T-helper 1 cell (primary cell): ENCODE measurements around the gene BCAS1.

Experiments
- DNase-seq, 5 donors: peaks; one replicate each; pipeline ENCODE4 v3.0.0-alpha.2; 2012 to 2020

Gene BCAS1

DNA sequence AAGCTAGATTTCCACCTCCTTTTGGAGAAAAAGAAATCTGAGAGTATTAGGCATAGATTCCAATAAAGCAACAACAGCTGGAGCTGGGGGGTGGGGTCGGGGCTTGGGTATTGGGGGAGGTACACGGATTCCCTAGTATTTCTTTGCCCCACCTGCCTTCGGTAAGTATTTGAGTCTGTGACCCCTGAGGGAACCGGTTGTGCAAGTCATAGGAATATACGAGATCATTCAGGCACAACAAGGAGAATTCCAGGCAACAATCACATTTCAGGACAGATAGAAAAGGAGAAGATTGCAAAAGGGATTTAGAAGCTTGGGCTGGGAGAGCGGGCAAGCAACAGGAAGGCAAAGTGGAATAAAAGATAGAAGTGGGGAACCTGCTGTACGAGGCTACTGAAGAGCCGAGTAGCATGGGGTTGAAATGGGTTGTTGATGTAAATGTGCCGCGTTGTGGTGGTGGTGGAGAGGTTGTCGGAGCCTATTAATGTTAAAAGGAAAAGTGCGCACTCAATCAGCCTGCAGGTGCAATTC is 148.9 kb downstream of the BCAS1 start:
- no peak for DNase-seq

DNA sequence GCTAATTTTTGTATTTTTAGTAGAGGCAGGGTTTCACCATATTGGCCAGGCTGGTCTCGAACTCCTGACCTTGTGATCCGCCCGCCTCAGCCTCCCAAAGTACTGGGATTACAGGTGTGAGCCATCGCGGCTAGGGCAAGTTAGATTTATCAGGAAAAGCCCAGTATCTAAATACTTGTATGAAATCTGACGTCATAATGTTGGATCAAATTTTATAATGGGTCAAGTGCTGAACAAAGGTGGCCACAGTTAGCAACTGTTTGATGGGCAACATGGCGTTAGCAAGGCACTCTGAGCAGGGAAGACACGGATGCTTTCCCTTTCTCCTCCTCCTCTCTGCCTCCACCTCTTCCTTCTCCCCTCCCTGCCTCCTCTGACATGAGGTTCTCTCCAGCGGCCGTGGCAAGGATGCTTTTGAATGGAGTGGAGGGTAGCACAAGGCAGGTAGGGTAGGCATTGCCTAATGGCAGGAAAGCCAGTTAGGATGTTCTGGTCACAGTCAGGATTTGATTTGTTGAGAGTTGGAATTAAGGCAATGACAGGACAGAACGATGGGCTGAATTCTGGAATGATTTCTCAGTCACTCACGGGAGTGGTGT is 149.6 kb downstream of the BCAS1 start:
- no peak for DNase-seq

- DNase-seq: no peak
Observed at GRCh38 chr20:53919886-53920285, 150.5 kb downstream of the BCAS1 start.

GRCh38 chr20:53918949-53919361 is 151.4 kb downstream of the BCAS1 start:
- DNase-seq: no peak

GRCh38 chr20:53918020-53918311 is 152.4 kb downstream of the BCAS1 start:
- no peak for DNase-seq

DNA sequence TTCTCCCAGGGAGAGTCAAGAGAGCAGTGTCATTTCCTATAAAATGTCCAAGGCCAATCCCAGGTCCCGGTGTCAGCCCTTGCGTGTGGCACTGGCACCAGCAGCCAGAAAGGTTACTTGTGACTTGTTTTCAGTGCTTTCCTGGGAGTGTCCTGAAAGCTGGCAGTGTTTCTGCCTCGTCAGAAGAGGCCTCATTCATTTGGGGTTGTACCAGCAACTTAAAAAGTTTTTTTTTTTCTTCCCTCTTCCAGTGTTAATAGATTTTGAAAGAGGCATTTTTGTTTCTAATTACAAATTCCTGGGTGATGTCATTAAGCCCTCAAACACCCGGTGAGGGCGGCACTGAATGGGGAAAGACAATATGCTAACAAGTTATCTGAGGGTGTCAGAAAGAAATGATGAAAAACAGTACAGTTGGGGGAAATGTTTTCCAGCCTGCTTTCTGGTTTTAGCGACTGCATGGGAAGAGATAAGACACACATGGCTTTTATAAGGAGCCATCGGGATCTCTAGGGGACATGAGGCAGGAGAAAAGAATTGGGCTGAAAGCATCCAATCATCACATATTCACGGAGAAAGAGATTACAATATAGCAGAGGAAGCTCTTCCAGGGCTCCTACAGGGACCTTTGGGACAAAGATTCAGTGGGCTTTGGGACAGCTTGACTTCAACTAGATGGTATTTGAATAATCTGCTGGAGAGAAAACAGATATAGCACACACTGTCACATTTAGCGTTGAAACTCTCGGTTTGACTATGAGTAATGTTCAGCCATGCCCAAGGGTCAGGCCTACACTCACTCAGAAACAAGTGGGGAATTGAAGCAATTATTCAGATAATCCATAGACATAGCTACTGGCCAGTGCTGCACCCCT is 153.0 kb downstream of the BCAS1 start:
- DNase-seq: peak in 1 of 5 donors; percentile 29

- no peak for DNase-seq
Observed at GRCh38 chr20:53916173-53916512, 154.3 kb downstream of the BCAS1 start.

GRCh38 chr20:53915446-53916172 is 154.8 kb downstream of the BCAS1 start:
- DNase-seq: peak; percentile 80 to 93 (median 91)

DNA sequence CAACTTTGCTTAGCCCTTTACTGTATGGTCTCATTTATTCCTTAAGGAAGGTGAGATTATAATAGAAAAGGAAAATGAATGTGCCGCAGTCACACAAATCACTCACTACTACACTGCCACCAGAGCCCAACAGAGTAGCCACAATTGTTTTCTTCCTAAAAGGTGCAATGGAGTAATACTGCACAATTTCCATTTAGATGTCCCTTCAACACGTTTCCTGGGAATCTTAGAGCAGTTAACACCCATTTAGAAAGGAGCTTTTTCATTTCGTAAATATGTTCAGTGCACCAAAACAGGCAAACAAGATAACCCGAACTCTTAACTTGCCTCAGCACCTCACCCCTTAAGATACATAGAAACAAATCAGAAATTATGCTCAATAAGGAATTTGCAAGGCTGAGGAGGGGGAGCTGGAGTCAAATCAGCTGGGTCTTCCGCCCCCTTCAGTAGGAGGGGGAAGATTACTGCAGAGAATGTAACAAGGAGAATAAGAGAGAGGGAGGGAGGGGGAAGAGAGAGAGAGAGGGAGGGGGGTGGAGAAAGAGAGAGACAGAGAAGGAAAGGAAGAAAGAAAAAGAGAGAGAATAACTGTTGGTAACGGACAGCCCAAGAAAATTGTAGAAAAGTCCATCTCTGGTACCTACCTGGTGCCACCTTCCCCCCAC is 155.5 kb downstream of the BCAS1 start:
- no peak for DNase-seq

DNA sequence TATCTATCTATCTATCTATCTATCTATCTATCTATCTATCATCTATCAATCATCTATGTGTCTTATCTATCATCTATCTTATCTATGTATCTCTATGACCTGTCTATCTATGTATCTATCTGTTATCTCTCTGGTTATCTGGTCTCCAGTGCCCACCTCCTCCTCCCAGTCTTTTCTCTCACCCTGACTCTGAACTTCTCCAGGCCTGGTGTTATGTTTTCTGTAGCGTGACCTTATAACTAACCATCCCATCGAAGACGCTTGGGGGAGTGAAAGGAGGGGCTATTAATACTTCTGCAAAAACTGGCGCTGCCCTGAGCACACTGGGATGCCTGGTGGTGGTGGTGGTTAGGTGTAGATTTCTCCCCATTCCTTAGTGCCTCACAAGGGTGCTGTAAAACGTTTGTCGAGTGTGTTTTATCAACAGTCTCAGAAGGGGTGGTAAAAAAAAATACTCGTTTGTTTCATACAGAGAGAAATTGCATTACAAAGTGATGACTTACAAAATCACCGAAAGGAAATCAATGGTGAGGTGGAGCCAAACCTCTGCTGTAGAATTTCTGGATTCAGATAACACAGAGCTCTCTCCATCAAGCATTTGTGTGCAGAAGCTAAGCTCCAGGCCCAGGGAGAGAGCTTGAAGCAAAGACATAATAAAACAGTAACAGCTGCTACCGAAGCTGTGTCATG is 156.2 kb downstream of the BCAS1 start:
- no peak for DNase-seq

- DNase-seq: no peak
Observed at GRCh38 chr20:53911301-53911700, 159.1 kb downstream of the BCAS1 start.

DNA sequence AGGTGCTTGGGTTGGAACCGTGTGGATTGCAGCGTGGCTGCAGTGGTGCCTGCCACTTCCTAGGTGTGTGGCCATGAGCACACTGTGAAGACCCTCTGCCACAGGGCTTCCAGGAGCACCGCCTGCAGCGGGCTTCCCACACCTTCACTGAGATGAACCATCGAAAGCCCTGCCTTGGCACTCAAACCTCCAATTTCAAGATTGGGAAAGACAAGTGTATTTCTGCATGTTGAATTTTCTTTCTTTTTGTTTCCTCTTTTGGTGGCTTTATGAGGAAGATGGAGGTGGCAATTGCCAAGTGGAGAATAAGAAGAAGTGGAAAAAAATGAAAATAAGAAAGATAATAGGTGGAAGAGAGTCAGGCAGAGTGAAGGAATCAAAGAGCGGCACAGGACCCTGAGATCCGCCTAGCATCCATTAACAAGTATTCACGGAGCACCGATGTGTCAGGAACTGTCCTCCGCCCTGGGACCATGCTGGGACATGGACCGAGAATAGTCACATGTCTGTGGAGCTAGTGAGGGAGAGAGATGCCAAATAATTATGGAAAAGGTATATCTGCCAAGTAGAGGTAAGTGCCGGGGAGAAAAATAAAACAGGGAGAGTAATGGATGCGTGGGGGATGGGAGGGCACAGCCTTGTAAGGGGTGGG is 159.9 kb downstream of the BCAS1 start:
- DNase-seq: no peak

GRCh38 chr20:53907968-53908751 is 162.2 kb downstream of the BCAS1 start:
- DNase-seq: no peak

- DNase-seq: no peak
Observed at GRCh38 chr20:53905820-53906191, 164.6 kb downstream of the BCAS1 start.

GRCh38 chr20:53905019-53905819 is 165.2 kb downstream of the BCAS1 start:
- DNase-seq: no peak

GRCh38 chr20:53904261-53904660 is 166.1 kb downstream of the BCAS1 start:
- DNase-seq: no peak

- DNase-seq: peak in 1 of 5 donors; percentile 38
Observed at GRCh38 chr20:53903652-53903987, 166.8 kb downstream of the BCAS1 start.

GRCh38 chr20:53902968-53903651 is 167.3 kb downstream of the BCAS1 start:
- DNase-seq: no peak

- DNase-seq: no peak
Observed at GRCh38 chr20:53901497-53902096, 168.8 kb downstream of the BCAS1 start.
